Measurements from ENCODE around the gene SLC66A1. TPM values are rescaled to one million over a fixed set of nuclear protein-coding genes. Genes with fewer than 3 reads are reported as not detected.

Gene SLC66A1
- total RNA-seq, 1 donor from 2014 or later, result 23.7 TPM

DNA sequence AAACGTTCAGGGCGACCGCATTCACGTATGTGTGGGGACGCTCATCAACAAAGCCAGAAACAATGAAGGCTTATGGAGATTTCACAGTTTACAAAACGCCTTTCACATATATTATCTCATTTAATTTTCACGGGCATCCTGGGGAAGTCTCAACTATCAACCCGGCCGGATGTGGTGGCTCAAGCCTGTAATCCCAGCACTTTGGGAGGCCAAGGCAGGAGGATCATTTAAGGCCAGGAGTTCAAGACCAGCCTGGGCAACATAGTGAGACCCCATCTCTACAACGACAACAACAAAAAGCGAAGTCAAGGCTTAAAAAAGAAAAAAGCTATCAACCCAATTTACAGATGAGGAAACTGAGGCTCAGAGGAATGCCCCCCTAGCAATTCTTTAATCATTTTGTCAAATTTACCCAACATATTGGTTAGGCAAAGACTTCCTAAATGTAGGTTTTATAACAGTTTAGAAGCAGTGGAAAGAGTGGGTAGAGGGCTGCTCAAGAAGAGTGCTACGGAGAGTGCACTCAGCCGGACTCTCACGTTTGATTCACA is 28.3 kb downstream of the SLC66A1 start:
- DNase-seq (ENCODE audit: low read depth), result no peak
- TF ChIP-seq, protein P1, sequence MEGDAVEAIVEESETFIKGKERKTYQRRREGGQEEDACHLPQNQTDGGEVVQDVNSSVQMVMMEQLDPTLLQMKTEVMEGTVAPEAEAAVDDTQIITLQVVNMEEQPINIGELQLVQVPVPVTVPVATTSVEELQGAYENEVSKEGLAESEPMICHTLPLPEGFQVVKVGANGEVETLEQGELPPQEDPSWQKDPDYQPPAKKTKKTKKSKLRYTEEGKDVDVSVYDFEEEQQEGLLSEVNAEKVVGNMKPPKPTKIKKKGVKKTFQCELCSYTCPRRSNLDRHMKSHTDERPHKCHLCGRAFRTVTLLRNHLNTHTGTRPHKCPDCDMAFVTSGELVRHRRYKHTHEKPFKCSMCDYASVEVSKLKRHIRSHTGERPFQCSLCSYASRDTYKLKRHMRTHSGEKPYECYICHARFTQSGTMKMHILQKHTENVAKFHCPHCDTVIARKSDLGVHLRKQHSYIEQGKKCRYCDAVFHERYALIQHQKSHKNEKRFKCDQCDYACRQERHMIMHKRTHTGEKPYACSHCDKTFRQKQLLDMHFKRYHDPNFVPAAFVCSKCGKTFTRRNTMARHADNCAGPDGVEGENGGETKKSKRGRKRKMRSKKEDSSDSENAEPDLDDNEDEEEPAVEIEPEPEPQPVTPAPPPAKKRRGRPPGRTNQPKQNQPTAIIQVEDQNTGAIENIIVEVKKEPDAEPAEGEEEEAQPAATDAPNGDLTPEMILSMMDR (conservative IDR thresholded peaks at IDR 0.05; ENCODE audit: low read depth, low read length), result no peak

DNA sequence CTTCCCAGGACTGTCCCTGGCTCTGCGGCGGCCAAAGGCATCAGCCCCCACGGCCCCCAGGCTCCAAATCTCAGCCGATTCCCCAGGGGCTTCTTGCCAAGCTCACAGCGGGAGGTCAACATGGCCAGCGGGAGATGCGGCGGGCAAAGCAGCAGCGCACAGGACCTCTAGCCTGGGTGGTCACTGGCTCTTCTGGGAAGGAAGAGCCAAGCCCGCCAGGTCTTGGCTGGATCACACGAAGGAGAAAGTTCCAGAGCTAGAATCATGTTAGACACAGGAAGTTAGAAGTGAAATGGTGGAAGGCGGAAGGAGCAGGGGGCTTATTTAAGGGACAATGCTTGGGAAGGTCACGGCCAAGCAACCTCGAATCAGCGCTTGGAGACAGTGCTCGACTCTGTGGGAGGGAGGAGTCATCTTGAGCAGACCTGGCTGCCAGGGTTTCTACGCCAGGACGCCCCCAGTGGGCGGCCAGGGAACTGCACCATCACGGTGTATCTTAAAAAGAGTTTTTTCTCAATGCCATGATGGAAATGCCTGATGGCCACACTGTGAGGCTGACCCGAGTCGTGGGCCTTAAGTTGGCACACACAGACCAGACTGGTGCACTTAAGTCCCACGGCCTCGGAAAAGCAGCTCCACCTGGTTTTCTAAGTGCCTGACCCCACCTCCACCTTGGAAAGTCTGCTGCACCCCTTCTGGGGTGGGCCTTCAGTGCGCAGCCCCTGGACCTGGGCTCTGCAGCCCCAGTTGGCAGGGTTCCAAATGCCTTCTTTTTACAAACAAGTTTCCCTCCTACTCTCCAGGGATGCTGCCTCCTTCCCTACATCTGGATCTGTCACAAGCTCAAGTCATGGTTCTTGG is 29.3 kb downstream of the SLC66A1 start:
- TF ChIP-seq, protein P1 (conservative IDR thresholded peaks at IDR 0.05; ENCODE audit: low read depth, low read length), result peak; percentile 87
- DNase-seq (ENCODE audit: low read depth), result peak; percentile 10
- H3K4me3 ChIP-seq (ENCODE audit: low read depth, low read length), result no peak overlapping the region

More for the DNA sequence above, 28.3 kb downstream of the SLC66A1 start:
- H3K4me3 ChIP-seq (ENCODE audit: low read depth, low read length), result no peak overlapping the region

DNA sequence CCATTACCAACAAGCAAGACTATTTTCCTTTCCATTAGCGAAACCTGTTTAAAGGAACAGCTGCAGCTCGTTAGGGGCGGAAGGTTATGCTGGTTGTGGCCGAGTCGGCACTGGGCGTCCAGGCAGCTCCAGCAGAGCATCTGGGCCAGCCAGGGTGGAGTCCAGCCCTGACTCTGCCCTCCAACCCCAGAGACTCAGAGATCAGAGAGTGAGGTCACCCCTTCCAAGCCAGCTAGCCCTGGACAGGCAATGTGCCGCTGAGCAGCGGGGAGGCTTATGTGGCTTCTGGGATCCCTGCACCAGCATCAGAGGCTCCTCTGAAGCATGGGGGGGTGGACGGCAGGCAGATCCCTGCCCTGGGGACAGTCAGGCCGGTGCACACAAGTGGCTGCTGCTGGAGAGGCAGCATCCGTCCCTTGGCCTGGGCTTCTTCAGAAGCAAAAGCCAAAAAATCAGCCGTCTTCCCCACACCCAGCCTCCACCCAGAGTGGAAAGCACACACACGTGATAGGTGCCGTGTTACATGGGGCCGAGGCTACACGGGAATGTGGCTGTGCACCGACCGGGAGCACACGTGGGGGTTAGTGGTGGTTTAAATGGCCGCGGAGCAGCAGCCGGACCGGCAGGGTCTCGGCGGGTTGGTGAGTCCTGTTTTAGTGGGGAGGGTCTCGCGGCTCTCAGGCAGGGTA is 30.1 kb downstream of the SLC66A1 start:
- no peak for DNase-seq (ENCODE audit: low read depth)
- no peak overlapping the region for H3K4me3 ChIP-seq (ENCODE audit: low read depth, low read length)
- TF ChIP-seq, protein P1 (conservative IDR thresholded peaks at IDR 0.05; ENCODE audit: low read depth, low read length), result no peak

DNA sequence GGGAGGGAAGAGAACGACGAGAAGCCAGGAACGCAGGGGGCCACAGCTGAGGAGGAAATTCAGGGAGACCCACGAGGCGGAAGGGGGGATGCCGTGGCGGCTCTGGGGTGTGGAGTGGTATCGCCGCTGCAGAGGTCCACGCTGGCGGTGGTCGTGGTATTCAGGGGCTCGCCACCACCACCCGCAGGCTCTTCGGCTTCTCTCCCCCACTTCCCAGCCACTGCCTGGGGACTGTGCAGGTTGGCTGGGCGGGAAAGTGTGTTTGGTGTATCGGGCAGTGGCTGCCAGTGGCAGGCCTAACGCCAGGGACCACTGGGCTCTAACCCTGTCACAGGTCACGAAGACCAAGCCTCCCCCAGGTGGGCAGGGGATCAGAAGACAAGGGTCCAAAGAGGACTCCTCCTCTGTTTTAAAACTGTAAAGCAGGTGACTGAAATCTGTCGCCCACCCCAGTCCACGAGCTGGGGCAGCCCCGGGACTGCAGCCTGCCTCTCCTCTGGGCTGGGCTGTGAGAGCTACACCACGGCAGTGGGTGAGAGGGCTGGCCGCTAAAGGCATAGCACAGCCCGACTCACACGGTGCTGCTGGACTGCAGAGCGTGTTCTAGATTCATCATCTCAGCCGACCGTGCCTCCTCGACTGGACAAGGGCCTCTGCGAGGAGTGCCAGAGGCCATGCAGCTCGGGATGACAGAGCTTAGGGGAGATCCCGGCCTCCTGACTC is 30.9 kb downstream of the SLC66A1 start:
- TF ChIP-seq, protein P1 (conservative IDR thresholded peaks at IDR 0.05; ENCODE audit: low read depth, low read length), result no peak
- no peak overlapping the region for H3K4me3 ChIP-seq (ENCODE audit: low read depth, low read length)
- DNase-seq (ENCODE audit: low read depth), result no peak

DNA sequence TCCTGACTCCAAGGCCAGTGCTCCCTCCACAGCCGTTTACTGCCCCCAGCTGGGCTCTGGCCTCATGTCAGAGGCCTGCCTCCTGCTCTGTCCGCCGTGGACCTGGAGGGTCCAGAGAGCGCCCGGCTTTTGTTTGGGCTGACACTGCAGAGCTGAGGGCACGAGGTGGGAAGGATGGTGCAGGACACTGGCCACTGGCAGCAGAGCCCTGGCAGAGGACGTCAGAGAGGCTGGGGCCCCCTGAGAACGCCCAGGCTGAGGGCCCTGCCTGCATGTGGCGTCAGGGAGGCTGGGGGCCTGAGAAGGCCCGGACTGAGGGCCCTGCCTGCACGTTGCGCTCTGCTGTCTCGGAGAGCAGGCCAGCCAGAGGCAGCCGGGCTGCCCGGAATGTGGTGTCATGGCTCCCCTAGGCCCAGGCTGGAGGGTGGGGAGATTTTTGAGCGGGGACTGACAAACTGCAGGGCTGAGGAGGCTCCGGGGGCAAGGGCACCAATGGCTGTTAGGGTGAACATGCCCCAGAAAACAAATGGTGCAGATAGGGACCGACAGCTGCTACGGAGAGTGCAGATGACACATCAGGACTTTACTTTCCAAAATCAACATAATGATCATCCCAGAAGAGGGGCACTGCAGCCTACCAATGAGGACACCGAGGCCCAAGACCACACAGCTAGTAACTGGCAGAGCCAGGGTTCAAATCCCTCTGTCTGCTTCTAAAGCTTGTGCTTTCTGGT is 31.7 kb downstream of the SLC66A1 start:
- DNase-seq (ENCODE audit: low read depth), result no peak
- TF ChIP-seq, protein P1 (conservative IDR thresholded peaks at IDR 0.05; ENCODE audit: low read depth, low read length), result no peak

DNA sequence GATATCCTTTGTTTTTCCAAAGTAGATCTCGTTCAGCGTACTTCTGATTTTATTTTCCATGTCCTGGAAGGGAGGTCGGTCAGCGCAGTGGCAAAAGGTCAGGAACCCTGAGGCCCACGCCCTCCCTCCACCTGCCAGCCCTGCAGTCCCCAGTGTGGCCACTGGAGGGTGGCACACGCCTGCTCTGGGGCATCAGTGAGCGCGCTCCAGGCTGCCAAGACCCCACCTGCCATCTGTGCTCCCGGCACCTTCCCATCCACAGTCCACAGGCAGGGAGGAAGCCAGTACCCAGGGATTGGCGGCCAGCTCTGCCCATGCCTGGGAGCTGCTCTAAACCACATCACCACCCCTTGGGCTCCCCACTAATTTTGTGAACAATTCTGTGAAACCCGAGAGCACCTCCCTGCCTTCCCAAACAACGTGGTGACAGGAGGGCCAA is 32.3 kb downstream of the SLC66A1 start:
- DNase-seq (ENCODE audit: low read depth), result no peak
- H3K4me3 ChIP-seq (ENCODE audit: low read depth, low read length), result no peak overlapping the region
- TF ChIP-seq, protein P1 (conservative IDR thresholded peaks at IDR 0.05; ENCODE audit: low read depth, low read length), result peak; percentile 80

More for the DNA sequence above, 31.7 kb downstream of the SLC66A1 start:
- no peak overlapping the region for H3K4me3 ChIP-seq (ENCODE audit: low read depth, low read length)

Measured in epithelial cell of proximal tubule (primary cell).